Germinal center (tissue), 1 donor: ENCODE measurements around the gene BMP4.
"Not testable (repeated sequence)": the region's sequence is repeated elsewhere in the genome, so short reads cannot be mapped to it uniquely, and the experiment has no call there.

Experiments used
- DNase-seq: peaks from one replicate; pipeline ENCODE4 v3.0.0; 2012; ENCODE audit warnings: mixed read lengths, low spot score

The BMP4 gene

GRCh38 chr14:53956427-53957201, at the start of gene BMP4:
Gene BMP4 (minus strand): TSS chr14:53956825. CDS start chr14:53952222, 4,603 bp downstream.
- peak; percentile 33 for DNase-seq

- no peak for DNase-seq
Observed at GRCh38 chr14:54003064-54003463, 46.4 kb upstream of the BMP4 start.

- no peak for DNase-seq
Observed at GRCh38 chr14:54002653-54003052, 46.0 kb upstream of the BMP4 start.

GRCh38 chr14:54001189-54001878, 44.7 kb upstream of the BMP4 start:
- no peak for DNase-seq

DNA sequence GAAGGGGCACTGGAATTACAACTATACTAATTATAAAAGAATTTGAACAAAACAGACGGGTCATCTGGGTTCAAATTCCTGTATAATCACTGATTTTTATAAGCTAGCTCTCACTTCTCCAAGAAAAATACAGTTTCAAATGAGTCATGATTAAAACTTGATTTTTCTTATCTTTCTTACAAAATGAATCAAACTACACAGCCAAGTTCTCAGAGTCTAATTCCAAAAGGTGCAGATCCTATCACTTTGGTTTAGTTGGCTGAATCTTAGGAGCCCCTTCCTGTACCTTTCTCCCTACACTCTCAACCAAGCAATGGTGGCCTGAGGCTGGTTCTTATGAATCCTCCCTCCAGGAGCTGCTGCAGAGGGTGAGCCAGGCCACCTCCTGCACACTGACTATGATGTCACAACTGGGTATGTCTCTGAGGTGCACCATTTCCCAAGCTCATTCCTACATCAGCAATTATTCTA, 43.8 kb upstream of the BMP4 start:
- no peak for DNase-seq

DNA sequence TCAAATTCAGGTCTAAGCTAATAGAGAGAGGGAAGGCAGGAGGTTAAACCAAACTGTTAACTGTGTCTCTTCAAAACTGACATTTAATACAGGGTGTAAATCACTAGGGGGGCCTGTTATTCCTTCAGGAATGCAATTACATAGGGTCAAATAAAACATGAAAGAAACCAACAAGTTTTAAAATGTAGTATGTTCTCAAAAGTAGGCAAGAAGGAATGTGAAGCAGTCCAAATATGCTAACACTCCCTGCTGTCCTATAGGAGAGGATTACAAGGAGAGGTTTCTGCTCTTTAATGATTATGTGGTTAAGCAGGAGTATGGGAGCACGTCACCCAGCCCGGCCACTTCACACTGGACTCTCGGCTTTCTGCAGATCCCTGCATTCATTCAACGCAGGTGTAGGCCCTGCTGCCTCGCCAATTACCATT, 42.5 kb upstream of the BMP4 start:
- DNase-seq: no peak

DNA sequence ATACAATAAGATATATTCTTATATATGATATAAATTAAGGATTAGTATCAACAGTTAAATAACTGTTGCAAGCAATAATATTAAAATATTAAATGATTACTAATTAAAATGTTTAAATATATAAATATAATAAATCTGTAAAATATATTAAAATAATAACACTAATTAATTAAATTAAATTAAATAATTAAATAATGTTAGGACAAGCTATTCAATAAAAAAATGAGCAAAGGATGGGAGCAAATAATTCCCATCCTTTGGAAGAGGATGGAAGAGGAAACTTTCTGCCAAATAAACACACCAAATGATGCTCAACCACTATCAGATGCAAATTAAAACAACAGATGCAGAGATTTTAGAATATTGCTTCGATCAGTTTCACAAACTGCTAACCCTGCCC, 39.4 kb upstream of the BMP4 start:
- no peak for DNase-seq

DNA sequence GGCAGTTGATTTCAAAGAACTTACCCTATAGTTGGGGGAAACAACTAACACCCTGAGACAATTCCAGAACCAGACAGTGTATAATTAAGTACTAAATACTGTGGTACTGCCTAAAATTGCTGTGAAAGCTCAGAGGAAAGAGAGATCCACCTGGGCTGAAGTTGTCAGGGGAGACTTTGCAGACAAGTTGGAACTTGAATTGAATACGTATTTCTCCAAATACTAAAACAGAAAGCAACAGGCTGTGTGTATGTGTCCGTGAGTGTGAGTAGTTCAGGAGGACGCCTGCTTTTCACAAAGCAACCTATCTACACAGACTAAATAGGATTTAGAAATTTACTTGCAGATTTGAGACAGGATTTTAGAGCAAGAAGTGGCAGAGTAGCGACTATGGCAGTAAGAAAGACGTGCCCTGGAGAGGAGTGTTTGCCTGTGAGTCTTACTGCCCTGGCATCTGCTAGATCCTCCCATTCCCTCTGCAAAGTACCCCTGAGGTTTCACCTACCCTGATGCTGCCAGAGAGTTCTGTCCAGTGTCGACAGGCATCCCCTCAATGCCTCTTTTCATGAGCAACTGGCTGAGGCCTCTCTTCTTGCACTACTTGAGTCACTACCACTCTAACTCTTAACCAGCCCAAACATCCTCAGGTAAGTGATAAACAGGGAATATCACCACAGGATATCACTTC, 37.4 kb upstream of the BMP4 start:
- DNase-seq: no peak

GRCh38 chr14:53990978-53991377, 34.4 kb upstream of the BMP4 start:
- DNase-seq: no peak

- DNase-seq: not testable (repeated sequence)
Observed at GRCh38 chr14:53986718-53987117, 30.1 kb upstream of the BMP4 start.

- DNase-seq: not testable (repeated sequence)
Observed at GRCh38 chr14:53984958-53985357, 28.3 kb upstream of the BMP4 start.

GRCh38 chr14:53983112-53983511, 26.5 kb upstream of the BMP4 start:
- DNase-seq: no peak

GRCh38 chr14:53982546-53982945, 25.9 kb upstream of the BMP4 start:
- no peak for DNase-seq

GRCh38 chr14:53979747-53980642, 23.4 kb upstream of the BMP4 start:
- no peak for DNase-seq

DNA sequence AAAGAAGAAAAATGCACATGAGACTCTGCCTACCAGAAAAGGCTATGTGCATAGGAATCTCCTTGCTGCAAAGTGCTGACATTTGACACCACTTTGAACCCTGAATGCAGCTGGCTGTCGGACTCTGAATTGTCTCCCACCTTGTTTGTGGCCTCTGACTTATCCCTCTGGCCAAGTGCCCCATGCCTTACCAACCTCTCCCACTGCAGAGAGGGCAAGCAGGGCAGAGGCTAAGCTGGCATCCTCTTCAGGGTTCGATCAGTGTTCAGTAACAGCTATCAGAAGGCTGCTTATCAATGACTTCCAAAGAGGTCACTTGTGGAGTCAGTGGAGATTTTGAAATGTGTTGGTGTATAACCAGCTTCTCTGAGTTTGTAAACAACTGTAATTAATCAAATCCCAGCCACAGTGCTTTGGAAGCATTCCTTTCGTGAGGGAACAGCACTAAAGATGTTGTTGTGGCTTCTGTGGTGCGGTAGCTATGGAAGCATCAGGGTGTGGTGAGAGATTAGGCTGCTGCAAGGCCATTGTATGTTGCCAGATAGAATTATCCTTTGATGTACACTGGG, 22.6 kb upstream of the BMP4 start:
- no peak for DNase-seq

- no peak for DNase-seq
Observed at GRCh38 chr14:53978194-53978593, 21.6 kb upstream of the BMP4 start.

- no peak for DNase-seq
Observed at GRCh38 chr14:53975444-53975843, 18.8 kb upstream of the BMP4 start.

- no peak for DNase-seq
Observed at GRCh38 chr14:53971521-53971920, 14.9 kb upstream of the BMP4 start.

DNA sequence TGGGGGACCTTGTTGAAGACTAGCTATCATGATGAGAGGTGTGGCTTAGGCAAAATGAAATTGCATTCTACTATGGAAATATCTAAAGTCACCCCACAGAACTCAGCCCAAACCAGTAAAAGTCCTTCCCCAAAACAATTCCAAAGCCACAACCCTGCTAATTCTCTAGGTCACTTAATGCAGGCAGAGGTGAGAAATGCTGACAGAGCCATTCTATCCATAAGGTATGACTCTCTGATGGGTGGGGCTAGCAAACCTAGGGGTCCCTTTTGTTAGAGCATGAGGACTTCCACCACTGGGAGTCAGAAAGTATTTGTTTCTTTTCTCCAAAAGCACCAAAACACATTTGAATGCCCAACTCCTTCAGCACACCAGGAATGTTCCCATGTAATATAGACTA, 12.7 kb upstream of the BMP4 start:
- DNase-seq: no peak

DNA sequence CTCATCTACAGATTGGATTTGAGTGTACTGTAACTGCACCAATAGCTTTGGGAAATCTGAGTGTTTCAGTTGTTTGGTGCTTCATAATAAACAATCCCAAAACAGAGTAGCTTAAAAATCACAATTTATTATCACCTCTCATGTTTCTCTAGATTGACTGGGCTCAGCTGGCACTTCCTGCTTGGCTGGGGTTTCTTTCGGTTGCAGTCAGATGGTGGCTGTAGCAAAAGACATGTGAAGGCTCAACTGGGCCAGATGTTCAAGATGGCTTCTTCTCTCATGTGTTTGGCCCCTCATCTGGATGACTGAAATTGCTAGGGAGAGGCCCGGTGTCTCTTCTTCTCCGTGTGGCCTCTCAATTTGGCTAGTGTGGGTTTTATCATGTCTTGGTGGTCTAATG, 12.1 kb upstream of the BMP4 start:
- DNase-seq: no peak

DNA sequence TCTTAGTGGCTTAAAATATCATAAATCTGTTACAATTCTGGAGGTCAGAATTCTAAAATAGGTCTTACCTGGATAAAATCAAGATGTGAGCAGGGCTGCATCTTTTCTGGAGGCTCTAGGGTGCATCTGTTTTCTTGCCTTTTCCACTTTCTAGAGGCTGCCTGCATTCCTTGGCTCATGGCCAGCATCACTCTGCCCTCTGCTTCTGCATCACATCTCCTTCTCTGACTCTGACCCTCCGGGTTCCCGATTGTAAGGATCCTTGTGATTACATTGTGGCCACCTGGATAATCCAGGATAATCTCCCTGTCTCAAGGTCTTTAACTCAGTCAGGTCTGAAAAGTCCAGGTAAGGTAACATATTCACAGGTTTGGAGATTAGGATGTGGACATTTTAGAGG, 11.0 kb upstream of the BMP4 start:
- no peak for DNase-seq
